Frontal cortex (tissue), 4 donors: ENCODE data around the gene BBS5. TPM values are rescaled to one million over a fixed set of nuclear protein-coding genes. Genes with fewer than 3 reads are reported as not detected.
"Not testable (repeated sequence)": the region's sequence is repeated elsewhere in the genome, so short reads cannot be mapped to it uniquely, and the experiment has no call there.

ENCODE experiments used
- DNase-seq, 2 donors: peaks; one replicate each; pipeline ENCODE4 v3.0.0; 2012; ENCODE audit warnings: low spot score in 2 of 2
- FAIRE-seq: peaks from 2 replicates; lab custom pipeline; 2012; peaks lifted over from hg19 to GRCh38; lab: Jason Lieb, UNC
- total RNA-seq: library from RNA; depleted of rRNA; stranded (reverse); fragments of >200 nt; gene quantifications from one replicate; pipeline ENCODE4 v1.2.3, GENCODE V29; 2014
- donor health status: control.
- donor health status: control.
- donor health status: control.

BBS5 gene
- total RNA-seq, 1 donor from 2014 or later: 12.6 TPM

DNA sequence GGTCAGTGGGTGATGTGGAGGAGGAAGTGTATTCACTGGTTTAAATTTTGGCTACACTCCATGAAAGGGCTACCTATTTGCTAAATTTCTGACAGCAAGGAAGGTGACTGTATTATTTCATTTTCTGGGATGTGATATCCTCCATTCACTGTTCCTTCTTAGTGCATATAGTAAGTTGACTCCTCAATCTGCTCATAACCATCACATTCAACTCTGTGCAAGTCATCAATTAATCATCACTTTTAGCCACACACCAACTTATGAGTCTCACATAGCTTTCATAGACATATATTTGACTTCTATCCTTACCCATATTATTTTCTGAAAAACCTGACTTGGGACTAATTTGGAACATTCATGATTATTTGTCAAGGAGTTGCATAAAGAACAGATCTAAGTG is 47.2 kb downstream of the BBS5 start:
- FAIRE-seq: no peak
- DNase-seq: no peak

DNA sequence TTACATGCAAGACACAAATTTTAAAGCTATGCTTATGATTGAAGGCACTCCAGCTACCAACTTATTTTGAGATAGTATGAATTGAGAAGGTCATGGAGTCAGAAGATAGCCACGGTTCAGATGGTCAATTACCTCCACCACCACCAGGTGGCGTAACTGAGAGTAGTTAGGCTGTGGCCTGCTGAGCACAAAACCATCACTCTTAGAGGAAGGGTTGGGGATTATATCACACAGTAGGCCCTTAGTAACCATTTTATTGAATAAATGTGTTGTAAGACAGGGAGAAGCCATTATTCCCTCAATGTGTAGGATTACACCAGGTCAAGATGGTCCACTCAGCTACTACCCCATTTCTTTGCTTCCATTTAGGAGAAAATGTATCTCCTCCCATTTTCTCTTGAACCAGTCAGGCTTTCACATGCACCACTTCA is 49.0 kb downstream of the BBS5 start:
- FAIRE-seq (no peak), DNase-seq (no peak)

DNA sequence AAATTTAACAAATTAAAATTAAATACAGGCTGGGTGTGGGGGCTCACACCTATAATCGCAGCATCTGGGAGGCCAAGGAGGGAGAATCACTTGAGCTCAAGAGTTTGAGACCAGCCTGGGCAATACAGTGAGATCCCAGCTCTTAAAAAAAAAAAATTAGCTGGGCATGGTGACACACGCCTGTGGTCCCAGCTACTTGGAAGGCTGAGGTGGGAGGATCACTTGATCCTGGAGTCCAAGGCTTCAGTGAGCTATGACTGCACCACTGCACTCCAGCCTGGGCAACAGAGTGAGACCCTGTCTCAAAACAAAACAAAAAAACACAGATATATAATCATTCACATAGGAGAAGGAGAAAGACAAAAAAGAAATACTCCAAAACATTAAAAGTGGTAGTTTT is 60.2 kb downstream of the BBS5 start:
- FAIRE-seq, DNase-seq: not testable (repeated sequence)

DNA sequence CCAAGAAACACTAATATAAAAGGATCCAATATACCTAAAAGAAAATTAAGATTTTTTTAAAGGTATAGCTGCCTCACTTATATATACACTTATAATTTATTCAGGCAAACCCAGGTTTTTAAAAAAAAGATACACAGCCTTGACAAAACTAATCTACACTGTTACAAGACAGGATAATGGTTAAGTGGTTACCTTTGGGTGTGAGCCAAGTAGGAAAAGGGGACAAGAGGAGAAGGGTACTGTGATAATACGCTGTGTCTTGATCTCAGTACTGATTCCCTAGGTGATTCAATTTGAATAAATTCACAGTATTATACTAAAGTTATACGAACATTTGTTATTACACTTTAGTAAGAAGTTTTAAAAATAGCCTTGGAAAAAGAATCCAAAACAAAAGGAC is 60.9 kb downstream of the BBS5 start:
- FAIRE-seq: no peak

DNA sequence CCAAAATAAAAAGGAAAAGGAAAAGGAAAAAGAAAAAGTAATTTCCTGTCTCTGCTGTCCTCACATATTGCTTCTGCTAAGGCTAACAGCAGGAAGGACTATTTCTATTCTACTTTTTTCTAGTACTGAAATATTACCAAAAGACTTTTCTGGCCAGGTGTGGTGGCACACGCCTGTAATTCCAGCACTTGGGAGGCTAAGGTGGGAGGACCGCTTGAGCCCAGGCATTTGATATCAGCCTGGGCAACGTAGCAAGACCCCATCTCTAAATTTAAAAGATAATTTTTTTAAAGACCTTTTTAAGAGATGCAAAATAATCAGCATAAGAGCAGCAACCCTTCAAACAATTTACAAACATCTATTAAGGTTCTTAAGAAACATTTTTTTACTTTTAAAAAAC is 63.1 kb downstream of the BBS5 start:
- DNase-seq (no peak), FAIRE-seq (no peak)

More for the DNA sequence above, 60.9 kb downstream of the BBS5 start:
- no peak for DNase-seq

GRCh38 chr2:169546756-169547155 is 67.5 kb downstream of the BBS5 start:
- DNase-seq (no peak), FAIRE-seq (no peak)

Other genes with a start within 250 kb of the BBS5 start
- gene LRP2, start 117.0 kb upstream of the BBS5 start, total RNA-seq: 0.82 TPM
- gene KLHL41, start 30.2 kb downstream of the BBS5 start, total RNA-seq: 4.1 TPM
- gene FASTKD1, start 94.4 kb downstream of the BBS5 start, total RNA-seq: 110 TPM
- gene PPIG, start 104.9 kb downstream of the BBS5 start, total RNA-seq: 43.6 TPM
- gene CFAP210, start 214.9 kb downstream of the BBS5 start, total RNA-seq: 5.3 TPM
- 11.8 TPM for gene PHOSPHO2, start 215.0 kb downstream of the BBS5 start, total RNA-seq